IPS DF 19.7 (cell line): Measurements from ENCODE around the gene ANKZF1.

ENCODE experiments used
- DNase-seq: peaks from one replicate; pipeline ENCODE4 v3.0.0-alpha.2; 2013; ENCODE audit warnings: low read depth, low spot score

ANKZF1 gene

GRCh38 chr2:219207884-219208740 lies 21.5 kb upstream of the ANKZF1 start:
- no peak for DNase-seq

DNA sequence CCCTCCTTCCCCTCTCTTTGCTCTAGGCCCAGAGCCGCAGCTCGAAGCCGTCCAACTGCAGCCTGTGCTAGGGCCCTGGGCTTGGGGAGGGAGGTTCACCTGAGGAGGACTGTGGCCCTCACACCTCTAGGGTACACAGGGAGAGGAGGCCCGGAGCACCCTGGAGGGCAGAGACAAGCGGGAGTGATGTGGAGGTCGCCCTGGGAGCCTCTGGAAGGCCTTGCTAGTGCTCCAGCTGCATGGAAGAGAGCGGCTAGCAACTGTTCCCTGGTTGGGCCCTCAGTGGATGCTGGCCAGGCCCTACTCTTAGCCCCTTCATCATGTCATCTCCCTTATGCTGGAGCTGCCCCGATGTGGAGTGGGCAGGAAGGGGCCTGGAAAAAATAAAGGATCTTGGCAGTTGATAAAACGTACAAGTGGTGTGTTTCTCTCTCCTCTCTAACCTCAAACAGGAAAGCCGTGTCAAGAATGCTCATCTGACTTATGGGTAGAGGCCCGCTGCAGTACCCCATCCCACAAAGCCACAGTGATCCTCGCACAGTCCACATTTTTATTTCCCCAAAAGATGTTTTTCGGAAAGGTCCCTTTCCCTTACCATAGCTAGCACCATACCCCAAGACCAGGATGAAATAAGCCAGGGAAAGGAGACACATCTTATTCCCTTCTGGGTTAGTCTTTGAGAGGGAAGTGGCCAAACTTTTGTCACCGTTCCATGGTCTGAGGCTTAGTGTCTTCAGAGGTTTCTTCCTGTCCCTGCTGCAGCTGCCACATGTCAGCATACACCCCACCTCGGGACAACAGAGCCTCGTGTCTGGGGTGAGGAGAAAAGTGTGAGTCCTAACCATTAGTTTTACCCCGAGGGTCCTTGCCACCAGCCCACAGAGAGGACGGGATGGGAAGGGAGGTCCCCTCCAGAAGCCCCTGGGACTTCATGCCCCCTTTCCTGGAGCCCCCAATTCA lies 20.1 kb upstream of the ANKZF1 start:
- no peak for DNase-seq

DNA sequence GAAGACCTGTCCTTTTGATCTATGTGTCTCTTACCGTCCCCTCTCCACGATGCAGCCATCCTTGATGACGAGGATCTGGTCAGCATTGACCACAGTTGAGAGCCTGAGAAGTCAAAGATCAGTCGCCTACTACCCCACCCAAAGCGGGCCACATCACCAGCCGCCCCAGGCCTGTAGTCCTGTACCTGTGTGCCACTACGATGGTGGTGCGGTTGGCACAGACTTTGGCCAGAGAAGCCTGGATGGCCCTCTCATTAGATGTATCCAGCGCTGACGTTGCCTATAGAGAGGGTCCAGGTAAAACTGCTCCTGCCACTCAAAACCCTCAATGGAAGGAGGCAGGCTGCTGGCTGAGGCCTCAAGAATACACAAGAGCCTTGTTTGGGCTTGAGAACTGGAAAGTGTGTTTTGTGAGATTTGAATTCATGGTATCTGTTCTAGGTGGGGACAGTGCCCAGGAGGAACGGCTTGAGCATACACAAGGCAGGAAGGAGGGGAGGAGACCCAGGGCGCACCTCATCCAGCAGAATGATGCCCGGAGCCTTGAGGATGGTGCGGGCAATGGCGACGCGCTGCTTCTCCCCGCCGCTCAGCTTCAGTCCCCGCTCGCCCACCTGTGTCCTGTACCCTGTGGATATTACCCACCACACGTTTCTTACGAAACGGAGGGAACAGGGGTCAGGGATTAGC lies 19.3 kb upstream of the ANKZF1 start:
- DNase-seq = no peak

DNA sequence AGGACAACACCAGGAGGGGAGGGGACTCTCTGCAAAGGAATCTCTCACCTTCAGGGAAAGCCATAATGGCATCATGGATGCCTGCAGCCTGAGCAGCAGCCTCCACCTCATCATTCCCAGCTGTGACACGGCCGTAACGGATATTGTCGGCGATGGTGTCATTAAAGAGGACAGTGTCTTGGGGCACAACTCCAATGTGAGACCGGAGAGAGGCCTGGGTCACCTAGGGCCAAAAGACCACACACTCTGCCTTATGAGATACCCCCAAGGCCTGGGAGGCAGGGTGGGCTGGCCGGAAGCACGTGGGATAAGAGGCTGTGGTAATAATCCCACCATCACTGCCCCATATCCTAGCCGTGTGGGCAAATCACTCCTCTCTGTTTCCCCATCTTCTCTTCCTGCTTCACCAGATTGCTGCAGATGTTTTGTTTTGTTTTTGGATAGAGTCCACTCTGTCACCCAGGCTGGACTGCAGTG lies 18.7 kb upstream of the ANKZF1 start:
- DNase-seq = no peak

DNA sequence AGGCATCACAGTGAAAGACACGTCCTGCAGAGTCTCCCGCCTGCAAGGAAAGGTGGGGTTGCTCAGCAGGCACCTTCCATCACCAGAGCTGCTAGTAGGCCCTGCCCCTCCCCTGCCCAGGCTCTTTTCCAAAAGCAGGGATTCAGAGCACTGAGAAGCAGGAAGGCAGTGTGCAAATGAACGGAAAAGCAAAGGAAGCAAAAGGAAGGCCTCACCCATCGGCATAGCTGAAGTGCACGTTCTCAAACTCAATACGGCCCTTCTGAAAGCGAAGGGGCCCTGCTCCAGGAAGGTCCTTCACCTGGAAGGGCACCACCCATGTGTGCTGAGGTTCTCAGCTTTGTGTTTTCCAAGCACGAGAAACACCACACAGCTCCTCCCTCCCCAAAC lies 16.6 kb upstream of the ANKZF1 start:
- no peak for DNase-seq

- no peak for DNase-seq
These were observed 16.0 kb upstream of the ANKZF1 start for GRCh38 chr2:219213486-219214071.

DNA sequence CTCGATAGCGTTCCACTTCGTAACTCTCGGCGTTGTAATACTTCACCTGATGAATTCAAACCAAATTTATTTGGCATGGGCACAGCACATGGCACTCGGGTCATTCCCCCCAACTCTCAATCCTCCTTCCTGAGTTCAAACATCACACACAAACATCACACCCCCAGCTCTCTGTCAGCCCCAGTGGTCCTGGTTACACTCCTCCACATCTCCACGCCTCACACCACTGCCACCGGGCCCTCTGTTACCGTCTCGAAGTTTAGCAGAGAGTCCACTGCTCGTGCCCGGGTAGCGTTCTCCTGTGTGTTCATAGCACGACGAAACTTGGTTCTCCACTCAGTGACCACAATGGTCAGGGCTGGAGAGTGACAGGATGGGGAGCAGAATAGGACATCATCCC lies 15.5 kb upstream of the ANKZF1 start:
- DNase-seq = no peak

DNA sequence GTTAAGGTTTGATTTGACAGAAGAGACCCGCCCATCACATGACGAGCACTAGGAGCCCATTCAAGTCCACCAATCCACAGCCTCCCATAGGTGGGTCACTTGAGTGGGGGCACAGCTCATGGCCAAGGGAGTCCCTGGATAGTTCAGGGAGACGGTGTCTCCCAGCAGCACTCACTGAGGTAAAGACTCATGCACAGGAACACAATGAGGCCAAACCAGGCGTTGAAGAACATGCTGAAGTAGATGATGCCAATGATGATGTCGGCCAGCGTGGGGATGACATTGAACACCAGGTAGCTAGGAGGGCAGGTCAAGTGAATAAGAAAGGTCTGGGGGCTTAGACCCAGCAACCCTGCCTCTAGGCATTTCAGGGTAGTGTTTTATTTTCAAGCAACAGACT lies 14.8 kb upstream of the ANKZF1 start:
- no peak for DNase-seq

DNA sequence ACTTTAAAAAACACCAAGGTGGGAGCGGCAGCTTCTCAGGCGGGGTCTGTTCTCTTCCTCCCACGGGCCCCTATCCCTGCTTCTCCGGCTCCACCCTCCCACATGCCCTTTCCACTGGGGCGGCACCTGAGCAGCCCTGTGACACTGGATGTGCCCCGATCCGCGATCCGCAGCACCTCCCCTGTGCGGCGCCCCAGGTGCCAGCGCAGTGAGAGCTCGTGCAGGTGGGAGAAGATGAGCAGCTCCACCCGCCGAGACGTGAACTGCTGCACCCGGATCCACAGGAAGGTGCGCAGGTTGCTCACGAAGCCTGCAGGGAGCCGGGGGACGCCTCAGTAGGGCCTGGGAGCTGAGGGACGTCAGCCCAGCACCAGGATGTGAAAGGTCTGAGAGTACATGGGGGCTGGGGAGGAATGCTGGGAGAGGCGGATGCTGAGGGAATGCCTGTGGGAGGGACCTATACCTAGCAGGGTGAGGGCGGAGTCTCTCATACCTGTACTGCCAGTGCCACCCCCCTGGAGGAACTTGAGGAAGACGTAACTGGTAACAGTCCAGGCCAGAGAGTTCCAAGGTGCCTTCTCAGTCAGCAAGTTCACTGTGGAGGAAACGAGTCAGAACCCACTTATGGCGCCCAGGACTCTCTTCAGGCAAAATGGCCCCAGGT lies 13.6 kb upstream of the ANKZF1 start:
- DNase-seq = no peak

DNA sequence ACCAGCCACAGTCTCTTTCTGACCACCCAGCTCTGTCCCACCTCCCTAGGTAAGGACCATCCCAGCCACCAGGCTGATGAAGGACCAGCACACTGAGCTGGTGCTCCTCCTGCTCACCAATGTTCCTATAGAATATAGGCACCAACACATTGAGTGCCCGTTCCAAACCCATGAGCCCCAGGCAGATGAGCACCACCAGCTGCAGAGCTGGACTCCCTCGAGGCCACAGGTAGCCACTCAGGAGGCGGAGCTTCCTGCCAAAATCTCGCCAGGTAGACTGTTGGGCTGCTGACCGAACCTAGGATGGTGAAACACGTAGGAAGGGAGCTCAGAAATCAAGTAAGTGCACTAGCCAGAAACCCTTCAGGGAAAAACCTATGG lies 13.1 kb upstream of the ANKZF1 start:
- DNase-seq = no peak

GRCh38 chr2:219218217-219218731 lies 11.3 kb upstream of the ANKZF1 start:
- no peak for DNase-seq

GRCh38 chr2:219218732-219219701 lies 10.6 kb upstream of the ANKZF1 start, which contains the start of gene ABCB6:
TSS of gene ABCB6 (minus strand) at chr2:219218958. CDS start at chr2:219218673, 285 bp downstream.
- DNase-seq = no peak

GRCh38 chr2:219219784-219220532 lies 9.6 kb upstream of the ANKZF1 start:
- no peak for DNase-seq

GRCh38 chr2:219220652-219221402 lies 8.8 kb upstream of the ANKZF1 start:
- no peak for DNase-seq

DNA sequence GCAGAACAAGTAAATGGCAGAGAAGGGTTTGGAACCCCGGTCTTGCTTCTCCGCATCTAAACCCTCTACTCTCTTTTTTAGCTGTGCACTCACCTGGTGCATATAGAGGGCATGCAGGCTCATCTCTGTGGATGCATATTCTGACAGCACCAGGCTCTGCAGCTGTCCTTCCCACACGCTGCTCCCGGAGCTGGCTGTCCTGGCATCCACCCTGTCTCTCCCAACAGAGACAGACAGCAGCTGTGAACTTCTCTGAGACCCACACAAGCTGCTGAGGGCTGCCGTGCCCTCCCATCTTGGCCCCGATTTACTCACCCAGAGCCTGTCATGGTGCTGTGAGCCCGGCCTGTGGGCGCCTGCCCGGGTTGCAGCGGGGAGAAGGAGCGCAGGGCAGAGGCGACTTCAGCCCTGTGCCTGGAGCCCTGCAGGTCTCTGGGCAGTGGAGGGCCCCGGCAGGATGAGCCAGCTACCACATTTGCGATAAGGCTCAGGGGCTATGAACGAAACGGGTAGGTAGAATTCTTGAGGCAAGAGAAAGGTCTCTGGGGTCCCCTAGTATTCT lies 7.6 kb upstream of the ANKZF1 start:
- DNase-seq = no peak

DNA sequence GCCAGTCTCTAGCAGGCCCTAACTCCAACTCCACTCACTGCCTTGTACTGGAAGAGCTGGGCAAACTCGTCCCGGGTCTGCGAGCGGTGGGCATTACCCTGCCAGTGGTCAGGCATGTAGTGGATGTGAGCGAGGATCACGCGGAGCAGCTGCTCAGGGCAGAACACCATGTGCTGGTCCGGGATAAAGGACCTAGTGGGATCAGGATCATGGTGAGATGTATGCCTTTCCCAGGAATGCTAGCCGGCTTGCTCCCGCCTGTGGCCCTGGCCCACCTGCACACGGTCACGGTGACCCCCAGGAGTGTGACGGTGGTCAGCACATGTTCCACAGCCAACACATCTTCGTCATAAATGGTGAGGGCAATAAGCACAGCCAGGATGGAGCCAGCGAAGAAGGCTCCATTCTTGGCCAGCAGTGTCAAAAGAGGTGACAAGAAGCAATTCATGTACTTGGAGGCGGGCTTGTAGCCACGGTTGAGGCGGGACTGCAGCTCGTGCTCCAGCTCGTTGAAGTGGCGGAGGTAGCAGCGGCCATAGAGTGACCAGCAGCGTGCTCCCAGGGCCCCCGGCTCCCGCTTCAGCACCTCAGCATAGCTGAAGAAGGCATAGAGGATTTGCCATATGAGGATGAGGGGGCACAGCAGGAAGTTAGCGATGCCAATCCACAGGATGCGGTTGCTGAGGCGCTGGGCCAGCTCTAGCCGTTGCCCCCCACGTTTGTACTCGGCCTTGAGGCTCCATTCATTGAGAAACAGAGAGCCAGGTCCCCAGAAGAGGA lies 5.6 kb upstream of the ANKZF1 start:
- no peak for DNase-seq

GRCh38 chr2:219225350-219225749 lies 4.3 kb upstream of the ANKZF1 start:
- DNase-seq = no peak
